Measurements from ENCODE around the gene RHNO1.
"Not testable (repeated sequence)": the region's sequence is repeated elsewhere in the genome, so short reads cannot be mapped to it uniquely, and the experiment has no call there.

RHNO1 gene

DNA sequence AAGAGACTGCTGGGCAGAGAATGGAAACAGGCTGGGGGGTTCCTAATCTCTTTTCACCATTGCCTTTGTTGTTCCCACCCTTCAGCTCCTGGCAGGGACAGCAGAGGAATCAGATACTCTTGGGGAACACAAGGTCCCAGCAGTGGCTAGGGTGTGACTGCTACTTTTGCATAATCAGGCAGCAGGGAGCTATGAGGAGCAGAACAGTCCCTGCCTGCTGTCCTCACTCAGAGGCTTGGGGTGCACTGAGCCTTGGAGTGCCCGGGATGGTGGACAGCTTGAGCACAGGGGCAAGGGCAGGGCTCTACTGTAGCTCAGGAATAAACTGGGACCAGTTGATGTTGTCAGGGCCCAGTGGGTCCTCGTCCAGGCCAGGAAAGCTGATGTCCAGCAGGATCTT, 18.7 kb upstream of the RHNO1 start:
- in situ Hi-C loops (cut with HindIII; ENCODE audit: low sequenced_read_pairs): no loop called here

DNA sequence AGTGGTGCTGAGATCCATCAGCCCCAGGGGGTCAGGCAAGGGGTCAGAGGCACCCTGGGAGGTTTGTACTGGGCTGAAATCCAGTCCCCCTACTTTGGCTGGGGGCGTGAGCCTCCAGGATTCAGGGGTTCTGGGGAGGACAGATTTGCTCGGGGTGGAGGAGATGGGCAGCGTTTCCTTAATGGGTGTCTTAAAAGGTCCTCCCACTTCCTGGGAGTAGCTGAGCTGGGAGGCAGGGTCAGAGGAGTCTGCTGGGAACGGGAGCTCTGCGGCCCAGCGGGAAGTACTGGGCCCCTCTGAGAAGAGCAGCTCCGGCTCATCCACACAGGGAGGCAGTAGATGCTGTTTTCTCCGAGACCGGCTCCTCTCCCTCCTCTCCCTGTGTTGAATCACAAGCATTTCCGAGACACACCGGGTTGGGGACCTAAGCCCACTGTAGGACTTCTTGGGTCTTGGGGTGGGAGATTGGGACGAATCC, 18.0 kb upstream of the RHNO1 start:
- in situ Hi-C loops (cut with HindIII; ENCODE audit: low sequenced_read_pairs): no loop called here

- in situ Hi-C loops (cut with HindIII; ENCODE audit: low sequenced_read_pairs): no loop called here
These were observed 16.9 kb upstream of the RHNO1 start for GRCh38 chr12:2860170-2860569.

DNA sequence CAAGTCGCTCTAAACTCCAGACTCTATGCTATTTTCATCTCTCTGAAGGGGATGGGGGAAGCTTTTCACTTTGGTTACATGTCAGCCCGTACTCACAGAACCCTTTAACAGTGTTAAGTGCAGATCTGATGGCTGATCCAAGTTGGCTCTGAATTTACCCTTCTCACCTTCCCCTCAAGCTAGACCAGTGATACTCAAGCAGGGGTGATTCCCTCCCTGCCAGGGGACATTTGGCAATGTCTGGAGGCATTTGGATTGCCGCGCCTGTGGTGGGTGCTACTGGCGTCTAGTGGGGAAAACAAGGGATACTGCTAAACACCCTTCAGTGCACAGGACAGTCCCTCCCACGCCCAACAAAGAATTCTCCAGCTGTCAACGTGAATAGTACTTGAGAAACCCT, 14.1 kb upstream of the RHNO1 start:
- in situ Hi-C loops (cut with HindIII; ENCODE audit: low sequenced_read_pairs): no loop called here

DNA sequence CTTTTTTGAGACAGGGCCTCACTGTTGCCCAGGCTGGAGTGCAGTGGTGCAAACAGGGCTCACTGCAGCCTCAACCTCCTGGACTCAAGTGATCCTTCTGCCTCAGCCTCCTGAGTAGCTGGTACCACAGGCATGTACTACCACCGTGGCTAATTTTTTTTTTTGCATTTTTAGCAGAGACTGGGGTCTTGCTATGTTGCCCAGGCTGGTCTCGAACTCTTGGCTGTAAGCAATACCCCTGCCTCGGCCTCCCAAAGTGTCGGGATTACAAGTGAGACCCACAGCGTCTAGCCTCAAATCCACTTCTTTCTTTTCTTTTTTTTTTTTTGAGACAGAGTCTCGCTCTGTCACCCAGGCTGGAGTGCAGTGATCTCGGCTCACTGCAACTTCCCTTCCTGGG, 13.6 kb upstream of the RHNO1 start:
- in situ Hi-C loops (cut with HindIII; ENCODE audit: low sequenced_read_pairs): not testable (repeated sequence)

GRCh38 chr12:2864198-2864597, 12.8 kb upstream of the RHNO1 start:
- in situ Hi-C loops (cut with HindIII; ENCODE audit: low sequenced_read_pairs): no loop called here

DNA sequence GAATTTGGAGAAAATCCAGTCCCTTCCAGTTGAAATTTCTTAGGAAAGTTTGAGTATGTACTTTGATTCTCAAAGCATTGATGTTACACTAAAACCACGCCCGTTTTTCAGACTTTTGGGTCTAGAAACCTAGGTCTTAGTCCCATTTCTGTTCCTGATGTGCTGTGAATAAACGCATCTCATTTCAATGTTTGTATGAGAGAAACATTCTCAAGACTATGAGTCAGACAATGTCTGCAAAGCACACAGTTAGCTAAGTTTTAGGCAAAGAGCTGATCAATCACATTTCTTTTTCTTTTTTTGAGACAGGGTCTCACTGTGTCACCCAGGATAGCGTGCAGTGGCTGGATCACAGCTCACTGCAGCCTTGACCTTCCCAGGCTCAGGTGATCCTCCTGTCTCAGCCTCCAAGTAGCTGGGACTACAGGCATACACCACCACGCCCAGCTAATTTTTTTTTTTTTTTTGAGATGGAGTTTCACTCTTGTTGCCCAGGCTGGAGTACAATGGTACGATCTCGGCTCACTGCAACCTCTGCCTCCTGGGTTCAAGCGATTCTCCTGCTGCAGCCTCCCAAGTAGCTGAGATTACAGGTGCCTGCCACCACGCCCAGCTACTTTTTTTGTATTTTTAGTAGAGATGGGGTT, 7.9 kb upstream of the RHNO1 start:
- in situ Hi-C loops (cut with HindIII; ENCODE audit: low sequenced_read_pairs): not testable (repeated sequence)

DNA sequence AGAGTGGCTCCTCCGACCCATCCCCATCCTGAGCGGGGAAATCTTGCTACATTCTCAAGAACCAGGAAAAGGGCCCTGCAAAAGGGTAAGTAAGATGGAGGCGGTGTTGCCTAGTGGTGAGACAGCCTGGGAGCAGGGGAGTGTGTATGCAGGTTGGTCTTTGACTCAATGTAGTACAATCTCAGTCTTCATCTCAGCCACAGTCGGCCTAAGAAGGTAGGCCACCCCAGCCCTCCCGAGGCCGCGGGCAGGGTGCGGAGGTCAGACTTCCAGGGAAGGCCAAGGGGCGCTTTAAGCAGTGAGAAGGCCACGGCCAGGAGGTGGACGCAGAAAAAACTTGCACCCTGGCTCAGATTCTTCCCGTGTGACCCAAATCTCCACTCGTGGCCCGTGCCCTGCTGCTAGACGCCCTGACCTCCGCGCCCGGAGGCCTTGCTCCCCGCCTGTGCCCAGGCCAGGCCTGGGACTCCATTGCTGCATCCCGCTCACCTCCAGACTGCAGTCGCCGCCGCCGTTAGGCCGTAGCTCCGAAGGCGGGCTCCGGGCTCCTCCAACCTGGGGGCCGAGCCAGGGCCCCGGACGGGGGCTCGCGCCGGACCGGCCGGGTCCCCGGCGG, 484 bp upstream of the RHNO1 start:
- in situ Hi-C loops (cut with HindIII; ENCODE audit: low sequenced_read_pairs): no loop called here

GRCh38 chr12:2877953-2878732, 1.1 kb downstream of the RHNO1 start:
- in situ Hi-C loops (cut with HindIII; ENCODE audit: low sequenced_read_pairs): no loop called here

DNA sequence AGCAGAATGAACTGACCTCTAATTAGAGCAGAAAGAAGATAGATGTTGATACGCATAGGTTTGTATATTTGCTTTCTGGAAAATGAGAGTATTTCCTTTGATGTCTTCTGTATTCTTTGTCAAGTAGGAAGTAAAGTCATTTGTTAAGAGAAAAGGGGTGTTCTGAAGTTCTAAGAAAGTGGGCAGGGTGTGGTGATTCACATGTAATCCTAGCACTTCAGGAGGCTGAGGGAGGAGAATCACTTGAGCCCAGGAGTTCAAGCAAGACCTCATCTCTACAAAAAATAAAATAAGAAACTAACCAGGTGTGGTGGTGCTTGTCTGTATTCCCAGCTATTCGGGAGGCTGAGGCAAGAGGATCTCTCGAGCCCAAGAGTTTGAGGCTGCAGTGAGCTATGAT, 2.8 kb downstream of the RHNO1 start:
- in situ Hi-C loops (cut with HindIII; ENCODE audit: low sequenced_read_pairs): no loop called here

DNA sequence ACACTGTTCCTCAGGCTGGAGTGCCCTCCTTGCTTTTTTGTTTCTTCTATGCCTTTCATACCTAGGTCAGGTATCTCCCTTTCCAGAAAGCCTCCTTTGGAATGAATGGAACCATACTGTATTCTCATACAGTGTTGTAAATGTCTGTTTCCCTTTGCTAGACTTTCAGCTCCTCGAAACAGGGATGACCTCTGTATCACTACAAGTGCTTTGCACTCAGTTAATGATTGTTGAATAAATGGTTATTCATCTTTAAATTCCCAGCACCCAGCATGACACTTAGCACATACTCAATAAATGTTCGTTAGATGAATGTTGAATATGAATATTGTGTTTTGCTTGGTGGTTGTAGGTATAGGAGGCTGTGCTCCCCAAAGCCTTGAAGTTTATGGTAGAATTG, 7.8 kb downstream of the RHNO1 start:
- in situ Hi-C loops (cut with HindIII; ENCODE audit: low sequenced_read_pairs): no loop called here

- in situ Hi-C loops (cut with HindIII; ENCODE audit: low sequenced_read_pairs): no loop called here
These were observed 9.9 kb downstream of the RHNO1 start for GRCh38 chr12:2886768-2887450.

DNA sequence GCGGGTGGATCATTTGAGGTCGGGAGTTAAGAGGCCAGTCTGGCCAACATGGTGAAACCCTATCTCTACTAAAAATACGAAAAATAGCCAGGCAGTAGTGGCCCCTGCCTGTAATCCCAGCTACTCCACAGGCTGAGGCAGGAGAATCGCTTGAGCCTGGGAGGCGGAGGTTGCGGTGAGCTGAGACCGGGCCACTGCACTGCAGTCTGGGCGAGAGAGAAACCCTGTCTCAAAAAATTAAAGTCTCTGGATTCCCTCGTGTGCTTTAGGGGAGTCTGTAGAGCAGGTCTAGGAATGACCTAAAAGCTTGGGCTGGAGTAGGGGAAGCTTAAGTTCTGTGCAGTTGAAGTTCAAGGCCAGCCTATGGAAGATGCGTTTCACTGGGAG, 13.0 kb downstream of the RHNO1 start:
- in situ Hi-C loops (cut with HindIII; ENCODE audit: low sequenced_read_pairs): no loop called here

- in situ Hi-C loops (cut with HindIII; ENCODE audit: low sequenced_read_pairs): no loop called here
These were observed 13.6 kb downstream of the RHNO1 start, which contains the start of gene TULP3 for GRCh38 chr12:2890388-2891239. TSS of gene TULP3 (plus strand) at chr12:2890891. CDS start at chr12:2890948, 57 bp downstream.

DNA sequence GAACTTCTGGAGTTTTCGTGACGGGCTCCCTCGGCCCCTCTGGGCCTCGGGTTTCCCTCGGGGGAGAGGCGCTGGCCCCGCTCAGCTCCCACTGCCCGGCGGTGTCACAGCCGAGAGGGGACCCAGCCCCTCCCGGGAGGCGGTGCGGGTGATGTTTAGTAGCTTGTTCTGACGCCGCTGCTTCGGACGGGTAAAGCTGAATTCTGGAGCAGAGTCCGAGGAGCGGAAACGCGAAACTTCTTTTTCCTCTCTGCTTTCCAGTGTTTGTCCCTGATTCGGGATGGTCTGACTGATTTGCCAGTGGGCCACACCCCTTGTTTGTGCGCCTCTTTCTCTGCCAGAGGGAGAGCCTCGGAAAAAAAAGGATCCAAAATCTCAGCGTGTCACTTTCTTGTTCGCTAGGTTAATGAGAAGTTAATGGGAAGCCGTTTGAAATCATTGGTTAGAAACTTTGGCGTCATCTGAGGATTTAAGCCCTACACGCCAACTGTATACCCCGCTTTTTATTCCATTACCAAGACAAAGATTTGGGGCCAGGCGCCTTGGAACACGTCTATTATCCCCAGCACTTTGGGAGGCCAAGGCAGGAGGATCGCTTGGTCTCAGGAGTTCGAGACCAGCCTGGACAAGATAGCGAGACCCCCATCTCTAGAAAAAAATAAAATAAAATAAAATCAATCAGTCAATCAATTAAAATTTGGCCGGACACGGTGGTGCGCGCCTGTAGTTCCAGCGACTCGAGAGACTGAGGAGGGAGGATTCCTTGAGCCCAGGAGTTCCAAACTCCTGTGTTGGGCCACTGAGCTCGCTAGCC, 14.4 kb downstream of the RHNO1 start:
- in situ Hi-C loops (cut with HindIII; ENCODE audit: low sequenced_read_pairs): no loop called here

GRCh38 chr12:2892246-2892645, 15.2 kb downstream of the RHNO1 start:
- in situ Hi-C loops (cut with HindIII; ENCODE audit: low sequenced_read_pairs): no loop called here

DNA sequence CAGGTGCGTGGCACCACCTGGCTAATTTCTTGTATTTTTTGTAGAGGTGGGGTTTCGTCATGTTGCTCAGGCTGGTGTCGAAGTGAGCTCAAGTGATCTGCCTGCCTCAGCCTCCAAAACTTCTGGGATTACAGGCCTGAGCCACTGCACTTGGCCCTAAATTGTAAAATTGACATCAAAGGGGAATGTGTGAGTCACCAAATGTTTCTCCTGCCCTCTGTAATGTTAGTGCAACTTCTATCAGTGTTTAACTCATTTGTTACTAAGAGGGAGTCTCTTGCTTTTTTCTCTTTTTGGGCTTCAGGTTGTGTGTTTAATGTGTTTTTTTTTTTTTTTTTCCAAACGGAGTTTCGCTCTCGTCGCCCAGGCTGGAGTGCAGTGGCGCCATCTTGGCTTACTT, 16.0 kb downstream of the RHNO1 start:
- in situ Hi-C loops (cut with HindIII; ENCODE audit: low sequenced_read_pairs): no loop called here

DNA sequence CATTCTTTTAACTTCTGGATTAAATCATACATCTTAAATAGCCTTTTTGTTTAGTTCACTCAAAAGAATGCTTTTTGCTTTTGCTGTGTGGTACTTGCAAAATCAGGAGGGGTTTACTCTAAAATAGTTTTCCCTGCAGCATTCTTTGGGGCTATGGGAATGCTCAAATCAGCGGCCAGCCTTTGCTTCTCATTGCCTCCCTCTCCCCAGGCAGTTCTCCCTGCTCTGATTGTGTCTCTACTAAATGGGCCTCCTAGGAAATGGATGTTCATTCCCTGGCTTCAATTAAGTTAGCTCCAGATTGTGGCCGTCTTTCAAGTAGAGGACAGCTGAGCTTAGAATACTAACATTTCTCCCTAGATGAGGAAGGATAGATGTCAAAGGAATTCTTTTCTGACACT, 18.0 kb downstream of the RHNO1 start:
- in situ Hi-C loops (cut with HindIII; ENCODE audit: low sequenced_read_pairs): no loop called here

GRCh38 chr12:2895511-2895910, 18.5 kb downstream of the RHNO1 start:
- in situ Hi-C loops (cut with HindIII; ENCODE audit: low sequenced_read_pairs): no loop called here

DNA sequence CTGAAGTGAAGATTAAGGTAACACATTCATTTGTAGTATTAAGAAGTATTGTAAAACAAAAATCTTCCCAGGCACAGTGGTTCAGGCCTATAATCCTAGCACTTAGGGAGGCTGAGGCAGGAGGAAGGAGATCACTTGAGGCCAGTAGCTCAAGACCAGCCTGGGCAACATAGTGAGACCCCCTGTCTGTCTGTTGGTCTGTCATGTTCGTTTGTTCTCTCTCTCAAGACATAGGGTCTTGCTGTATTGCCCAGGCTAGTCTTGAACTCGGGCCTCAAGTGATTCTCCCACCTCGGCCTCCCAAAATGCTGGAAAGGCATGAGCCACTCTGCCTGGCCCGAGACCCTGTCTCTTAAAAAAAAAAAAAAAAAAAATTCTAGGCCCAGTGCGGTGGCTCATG, 20.4 kb downstream of the RHNO1 start:
- in situ Hi-C loops (cut with HindIII; ENCODE audit: low sequenced_read_pairs): no loop called here
